ENCODE data around the gene SLC38A8.

The SLC38A8 gene

DNA sequence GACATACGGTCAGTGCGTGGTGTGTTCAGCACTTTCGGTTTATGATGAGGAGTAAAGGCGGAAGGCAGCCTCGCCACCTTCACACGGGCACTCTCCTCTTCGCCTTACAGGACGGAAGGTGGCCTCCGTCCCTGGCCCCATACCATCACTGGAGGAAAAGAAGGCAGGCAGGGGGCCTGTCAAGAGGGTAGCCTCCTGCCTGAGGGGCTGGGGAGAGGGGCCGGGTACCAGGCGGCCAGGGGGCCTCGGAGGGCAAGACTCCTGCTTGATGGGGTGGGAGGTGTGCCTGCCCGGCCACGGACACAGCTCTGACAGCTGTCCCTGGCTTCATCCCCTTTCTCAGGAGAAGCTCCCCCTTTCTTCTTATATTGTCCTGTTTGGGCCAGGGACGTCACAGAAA lies 15.6 kb upstream of the SLC38A8 start:
- Histone ChIP-seq H3K4me1 (ENCODE audit: control insufficient read depth in 1 of 2, insufficient read depth in 2 of 2, low read length in 2 of 2) (peaks cover 0 to 16% of the 10 kb centered on the region in 2 donors), H3K4me3 (ENCODE audit: low read depth in 1 of 2, low read length in 2 of 2) (no peak overlapping the region), H3K9me3 (ENCODE audit: control insufficient read depth in 1 of 2, low read length in 2 of 2) (no peaks in the 10 kb centered on the region), H3K36me3 (ENCODE audit: control insufficient read depth in 1 of 2, insufficient read depth in 2 of 2, low read length in 2 of 2) (peaks cover 67 to 86% of the 10 kb centered on the region in 2 donors), H3K27me3 (ENCODE audit: low read depth, low read length) (no peaks in the 10 kb centered on the region), H3K27ac (ENCODE audit: low read length) (no peak overlapping the region)

DNA sequence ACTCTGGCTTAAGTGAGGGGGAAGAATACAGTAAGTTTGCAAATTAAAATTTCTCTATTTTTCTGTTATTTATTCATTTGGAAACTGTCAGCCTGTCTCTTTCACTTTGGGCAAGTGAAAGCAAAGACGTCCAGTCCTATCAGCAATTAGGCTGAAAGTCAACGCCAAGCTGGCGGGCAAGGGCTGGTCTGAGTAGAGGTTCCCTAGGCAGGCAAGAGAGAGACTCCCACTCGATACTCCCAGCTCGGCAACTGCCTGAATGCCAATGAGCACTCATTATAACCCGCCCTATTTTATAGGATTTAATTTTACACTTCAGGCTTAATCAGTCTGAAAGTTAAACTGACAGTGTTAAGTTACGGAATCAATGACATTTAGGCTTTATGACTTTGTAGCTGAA lies 14.3 kb upstream of the SLC38A8 start:
- Histone ChIP-seq H3K4me3 (ENCODE audit: low read depth in 1 of 2, low read length in 2 of 2) (no peak overlapping the region), H3K9me3 (ENCODE audit: control insufficient read depth in 1 of 2, low read length in 2 of 2) (no peaks in the 10 kb centered on the region), H3K36me3 (ENCODE audit: control insufficient read depth in 1 of 2, insufficient read depth in 2 of 2, low read length in 2 of 2) (peaks cover 60 to 88% of the 10 kb centered on the region in 2 donors), H3K27me3 (ENCODE audit: low read depth, low read length) (no peaks in the 10 kb centered on the region), H3K27ac (ENCODE audit: low read length) (no peak overlapping the region), H3K4me1 (ENCODE audit: control insufficient read depth in 1 of 2, insufficient read depth in 2 of 2, low read length in 2 of 2) (peaks cover 0 to 16% of the 10 kb centered on the region in 2 donors)

DNA sequence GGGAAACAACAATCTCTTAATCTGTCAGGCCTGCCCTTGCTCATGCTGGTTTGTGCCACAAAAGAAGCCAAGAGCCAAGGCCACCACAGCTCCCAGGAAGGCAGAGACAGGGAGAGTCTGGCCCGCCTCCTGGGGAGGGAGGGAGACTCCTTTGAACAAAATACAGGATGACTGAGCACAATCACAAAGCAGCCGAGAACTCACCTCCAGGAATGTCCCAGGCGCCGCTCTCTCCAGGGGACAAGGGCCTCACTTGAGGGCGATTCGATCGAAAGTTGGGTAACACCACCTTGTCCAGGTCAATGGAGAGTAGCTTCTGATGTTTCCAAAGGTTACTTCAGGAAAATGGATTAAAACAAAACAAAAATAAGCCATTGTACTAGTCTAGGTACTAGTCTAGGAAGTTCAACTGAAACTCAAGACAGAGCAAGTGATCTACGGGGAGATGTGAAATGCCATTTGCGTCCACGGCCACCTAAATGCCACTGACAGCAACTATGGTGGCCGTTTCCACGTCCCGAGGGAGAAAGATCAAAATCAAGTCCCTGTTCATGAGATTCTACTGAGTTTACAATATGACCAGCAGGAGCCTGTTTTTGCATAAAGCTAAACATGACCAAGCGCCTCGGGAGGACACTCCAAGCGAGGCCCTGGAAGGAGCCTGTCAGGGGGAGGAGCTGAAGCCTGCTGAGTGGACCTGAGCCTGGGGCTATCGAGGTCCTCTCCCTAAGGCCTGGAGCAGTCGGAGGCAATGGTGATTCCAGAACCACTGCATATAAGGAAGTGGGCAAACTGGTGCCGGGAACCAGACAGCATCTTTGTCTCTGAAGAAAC lies 13.4 kb upstream of the SLC38A8 start:
- peaks cover 53 to 81% of the 10 kb centered on the region in 2 donors for H3K36me3 ChIP-seq (ENCODE audit: control insufficient read depth in 1 of 2, insufficient read depth in 2 of 2, low read length in 2 of 2)
- H3K4me1 ChIP-seq (ENCODE audit: control insufficient read depth in 1 of 2, insufficient read depth in 2 of 2, low read length in 2 of 2): peaks cover 0 to 16% of the 10 kb centered on the region in 2 donors
- H3K4me3 ChIP-seq (ENCODE audit: low read depth in 1 of 2, low read length in 2 of 2): no peak overlapping the region
- H3K27ac ChIP-seq (ENCODE audit: low read length): no peak overlapping the region
- no peaks in the 10 kb centered on the region for H3K9me3 ChIP-seq (ENCODE audit: control insufficient read depth in 1 of 2, low read length in 2 of 2)
- no peaks in the 10 kb centered on the region for H3K27me3 ChIP-seq (ENCODE audit: low read depth, low read length)

DNA sequence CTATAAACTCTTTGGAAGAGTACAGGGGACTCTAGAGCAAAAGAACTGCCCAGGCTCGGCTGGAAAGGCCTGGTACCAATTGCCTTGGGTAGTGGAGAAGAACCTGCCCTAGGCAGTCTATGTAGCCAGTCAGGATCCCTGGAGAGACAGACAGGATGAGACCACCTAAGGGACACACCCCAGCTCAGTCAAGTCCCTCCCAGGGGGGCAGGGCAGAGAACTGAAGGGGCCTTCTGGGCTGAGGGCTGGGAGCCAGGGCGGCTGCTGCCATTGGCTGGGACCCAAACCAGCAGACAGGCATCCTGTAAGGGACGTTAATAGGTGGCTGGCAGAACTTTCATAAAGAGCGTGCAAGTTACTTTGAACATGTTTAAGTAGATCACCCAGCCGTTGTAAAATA lies 12.8 kb upstream of the SLC38A8 start:
- H3K4me1 ChIP-seq (ENCODE audit: control insufficient read depth in 1 of 2, insufficient read depth in 2 of 2, low read length in 2 of 2): peaks cover 0 to 16% of the 10 kb centered on the region in 2 donors
- peaks cover 50 to 79% of the 10 kb centered on the region in 2 donors for H3K36me3 ChIP-seq (ENCODE audit: control insufficient read depth in 1 of 2, insufficient read depth in 2 of 2, low read length in 2 of 2)
- no peak overlapping the region for H3K27ac ChIP-seq (ENCODE audit: low read length)
- no peaks in the 10 kb centered on the region for H3K27me3 ChIP-seq (ENCODE audit: low read depth, low read length)
- H3K9me3 ChIP-seq (ENCODE audit: control insufficient read depth in 1 of 2, low read length in 2 of 2): no peaks in the 10 kb centered on the region
- no peak overlapping the region for H3K4me3 ChIP-seq (ENCODE audit: low read depth in 1 of 2, low read length in 2 of 2)

DNA sequence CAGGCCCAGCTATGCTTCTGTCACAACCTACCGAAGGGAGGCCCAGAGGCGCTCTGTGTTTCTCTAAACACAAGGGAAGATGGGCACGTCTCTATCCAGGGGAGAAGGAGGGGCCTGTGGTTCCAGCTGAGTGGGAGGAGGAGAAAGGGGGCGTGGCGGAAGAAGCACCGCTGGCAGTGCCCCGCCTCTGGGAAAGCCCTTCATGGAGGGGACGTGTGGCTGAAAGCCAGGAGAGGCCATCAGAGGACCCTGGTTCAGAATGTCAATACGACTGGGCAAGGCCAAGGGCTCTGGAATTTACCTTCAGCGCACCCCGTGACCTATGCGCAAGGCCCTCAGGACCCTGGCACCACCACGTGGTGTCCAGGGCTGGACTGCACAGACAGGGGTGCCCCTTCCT lies 12.3 kb upstream of the SLC38A8 start:
- Histone ChIP-seq H3K4me1 (ENCODE audit: control insufficient read depth in 1 of 2, insufficient read depth in 2 of 2, low read length in 2 of 2) (peaks cover 0 to 16% of the 10 kb centered on the region in 2 donors), H3K4me3 (ENCODE audit: low read depth in 1 of 2, low read length in 2 of 2) (no peak overlapping the region), H3K27ac (ENCODE audit: low read length) (no peak overlapping the region), H3K9me3 (ENCODE audit: control insufficient read depth in 1 of 2, low read length in 2 of 2) (no peaks in the 10 kb centered on the region), H3K27me3 (ENCODE audit: low read depth, low read length) (no peaks in the 10 kb centered on the region), H3K36me3 (ENCODE audit: control insufficient read depth in 1 of 2, insufficient read depth in 2 of 2, low read length in 2 of 2) (peaks cover 46 to 79% of the 10 kb centered on the region in 2 donors)

DNA sequence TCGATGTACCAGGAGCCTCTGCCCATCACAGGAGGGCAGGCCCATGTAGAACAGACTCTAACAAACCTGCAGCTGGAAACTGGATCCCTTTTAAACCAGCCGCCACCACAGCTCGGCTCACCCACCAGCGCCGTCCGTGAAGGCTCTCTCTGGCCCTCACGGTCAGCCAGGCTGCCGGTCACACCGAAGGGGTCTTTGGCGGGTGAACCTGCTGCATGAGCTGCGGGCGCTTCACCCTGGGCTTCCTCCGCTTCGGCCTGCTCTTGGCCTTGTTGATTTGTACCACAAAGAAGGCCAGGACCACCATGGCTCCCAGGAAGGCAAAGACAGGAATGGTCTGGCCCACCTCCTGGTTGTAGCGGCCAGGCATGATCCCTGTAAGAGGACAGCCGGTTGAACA lies 11.7 kb upstream of the SLC38A8 start:
- Histone ChIP-seq H3K4me3 (ENCODE audit: low read depth in 1 of 2, low read length in 2 of 2) (no peak overlapping the region), H3K27me3 (ENCODE audit: low read depth, low read length) (no peaks in the 10 kb centered on the region), H3K27ac (ENCODE audit: low read length) (no peak overlapping the region), H3K36me3 (ENCODE audit: control insufficient read depth in 1 of 2, insufficient read depth in 2 of 2, low read length in 2 of 2) (peaks cover 43 to 78% of the 10 kb centered on the region in 2 donors), H3K9me3 (ENCODE audit: control insufficient read depth in 1 of 2, low read length in 2 of 2) (no peaks in the 10 kb centered on the region), H3K4me1 (ENCODE audit: control insufficient read depth in 1 of 2, insufficient read depth in 2 of 2, low read length in 2 of 2) (peaks cover 0 to 16% of the 10 kb centered on the region in 2 donors)

DNA sequence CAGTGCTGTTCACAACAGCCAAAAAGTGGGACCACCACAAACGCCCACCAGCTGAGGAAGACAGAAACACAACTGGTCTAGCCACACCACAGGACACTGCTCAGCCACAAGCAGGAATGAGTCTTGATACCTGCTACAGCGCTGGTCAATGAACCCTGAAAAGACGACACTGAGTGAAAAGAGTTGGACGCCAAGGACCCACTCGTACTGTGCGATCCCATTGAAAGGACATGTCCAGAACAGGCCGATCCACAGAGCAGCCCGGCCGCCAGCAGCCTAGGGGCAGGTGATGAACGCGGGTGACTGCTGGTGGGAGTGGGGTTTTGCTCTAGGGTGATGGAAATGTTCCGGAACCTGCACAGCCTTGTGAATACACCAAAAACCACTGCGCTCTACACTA lies 10.6 kb upstream of the SLC38A8 start:
- Histone ChIP-seq H3K4me1 (ENCODE audit: control insufficient read depth in 1 of 2, insufficient read depth in 2 of 2, low read length in 2 of 2) (peaks cover 0 to 16% of the 10 kb centered on the region in 2 donors), H3K9me3 (ENCODE audit: control insufficient read depth in 1 of 2, low read length in 2 of 2) (no peaks in the 10 kb centered on the region), H3K27ac (ENCODE audit: low read length) (no peak overlapping the region), H3K4me3 (ENCODE audit: low read depth in 1 of 2, low read length in 2 of 2) (no peak overlapping the region), H3K27me3 (ENCODE audit: low read depth, low read length) (no peaks in the 10 kb centered on the region), H3K36me3 (ENCODE audit: control insufficient read depth in 1 of 2, insufficient read depth in 2 of 2, low read length in 2 of 2) (peaks cover 32 to 67% of the 10 kb centered on the region in 2 donors)

DNA sequence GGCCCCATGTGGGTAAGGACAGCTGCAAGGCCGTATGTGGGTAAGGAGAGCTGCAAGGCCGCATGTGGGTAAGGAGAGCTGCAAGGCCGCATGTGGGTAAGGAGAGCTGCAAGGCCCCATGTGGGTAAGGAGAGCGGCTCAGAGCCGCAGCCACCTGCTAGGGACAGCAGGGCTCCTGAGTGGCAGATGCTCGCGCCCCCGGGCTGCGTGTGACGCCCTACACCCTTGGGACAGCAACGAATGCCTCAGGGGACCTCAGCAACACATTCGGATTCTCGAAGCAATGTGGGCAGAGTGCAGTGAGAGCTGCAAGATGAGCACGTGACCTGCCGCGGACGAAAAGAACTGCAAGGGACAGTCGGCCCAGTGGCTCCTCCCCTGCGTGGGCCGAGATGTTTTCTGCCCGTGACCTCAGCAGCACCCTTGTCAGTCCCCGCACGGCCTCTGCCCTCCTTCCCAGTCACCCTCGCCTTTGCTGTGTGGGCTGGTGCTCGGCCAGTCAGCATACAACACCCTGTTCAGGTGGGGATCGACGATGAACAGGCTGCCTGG lies 9.6 kb upstream of the SLC38A8 start:
- H3K27me3 ChIP-seq (ENCODE audit: low read depth, low read length): no peaks in the 10 kb centered on the region
- H3K27ac ChIP-seq (ENCODE audit: low read length): no peak overlapping the region
- H3K9me3 ChIP-seq (ENCODE audit: control insufficient read depth in 1 of 2, low read length in 2 of 2): no peaks in the 10 kb centered on the region
- peaks cover 23 to 63% of the 10 kb centered on the region in 2 donors for H3K36me3 ChIP-seq (ENCODE audit: control insufficient read depth in 1 of 2, insufficient read depth in 2 of 2, low read length in 2 of 2)
- peaks cover 0 to 16% of the 10 kb centered on the region in 2 donors for H3K4me1 ChIP-seq (ENCODE audit: control insufficient read depth in 1 of 2, insufficient read depth in 2 of 2, low read length in 2 of 2)
- no peak overlapping the region for H3K4me3 ChIP-seq (ENCODE audit: low read depth in 1 of 2, low read length in 2 of 2)

DNA sequence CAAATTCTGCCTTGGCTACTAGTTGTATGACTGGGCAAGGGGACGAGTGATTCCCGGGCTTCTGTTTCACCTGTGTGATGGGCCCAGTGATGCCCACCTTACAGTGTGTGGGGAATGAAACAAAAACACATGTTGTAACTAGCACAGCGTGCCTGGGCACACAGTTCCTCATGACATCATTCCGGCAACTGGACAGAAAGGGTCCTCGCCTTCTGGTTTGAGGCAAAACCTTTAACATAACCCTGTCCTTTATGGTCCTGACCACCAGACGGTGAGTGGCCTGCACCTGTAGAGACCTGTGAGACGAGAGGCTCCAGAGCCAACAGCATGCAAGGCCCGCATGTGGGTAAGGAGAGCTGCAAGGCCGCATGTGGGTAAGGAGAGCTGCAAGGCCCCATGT lies 7.7 kb upstream of the SLC38A8 start:
- Histone ChIP-seq H3K4me3 (ENCODE audit: low read depth in 1 of 2, low read length in 2 of 2) (no peak overlapping the region), H3K36me3 (ENCODE audit: control insufficient read depth in 1 of 2, insufficient read depth in 2 of 2, low read length in 2 of 2) (peaks cover 8 to 53% of the 10 kb centered on the region in 2 donors)

DNA sequence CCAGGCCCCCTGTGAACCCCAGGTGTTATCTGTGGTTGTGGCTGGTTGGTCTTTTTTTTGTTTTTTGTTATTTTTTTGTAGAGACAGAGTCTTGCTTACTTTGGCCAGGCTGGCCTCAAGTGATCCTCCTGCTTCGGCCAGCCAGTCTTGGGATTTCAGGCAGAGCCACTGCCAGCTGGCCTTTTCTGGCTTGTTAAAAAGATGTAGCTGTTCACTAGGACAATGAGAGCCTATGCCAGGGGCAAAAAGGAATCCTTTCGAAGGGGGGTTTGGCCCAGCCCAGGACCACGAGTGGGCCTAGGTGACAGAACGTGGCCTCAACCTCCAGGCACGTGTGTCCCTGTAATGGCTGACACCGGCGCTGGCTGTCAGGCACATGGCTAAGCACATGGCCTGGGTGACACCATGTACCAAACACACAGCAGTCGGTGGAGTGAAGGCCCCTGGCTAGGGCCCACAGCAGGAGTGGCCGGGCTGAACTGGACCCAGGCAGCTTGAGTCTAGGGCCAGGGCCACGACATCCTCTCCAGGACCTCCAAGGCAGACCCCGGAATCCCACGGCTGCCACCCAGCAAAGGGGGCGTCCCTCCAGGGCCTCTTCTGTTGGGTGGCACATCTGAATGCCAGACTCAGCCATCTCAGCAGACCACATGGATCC lies 6.9 kb upstream of the SLC38A8 start:
- Histone ChIP-seq H3K4me1 (ENCODE audit: control insufficient read depth in 1 of 2, insufficient read depth in 2 of 2, low read length in 2 of 2) (peaks cover 0 to 1% of the 10 kb centered on the region in 2 donors), H3K36me3 (ENCODE audit: control insufficient read depth in 1 of 2, insufficient read depth in 2 of 2, low read length in 2 of 2) (peaks cover 8 to 47% of the 10 kb centered on the region in 2 donors), H3K9me3 (ENCODE audit: control insufficient read depth in 1 of 2, low read length in 2 of 2) (no peaks in the 10 kb centered on the region), H3K4me3 (ENCODE audit: low read depth in 1 of 2, low read length in 2 of 2) (no peak overlapping the region), H3K27me3 (ENCODE audit: low read depth, low read length) (no peaks in the 10 kb centered on the region), H3K27ac (ENCODE audit: low read length) (no peak overlapping the region)

More for the DNA sequence above, 7.7 kb upstream of the SLC38A8 start:
- H3K27me3 ChIP-seq (ENCODE audit: low read depth, low read length): no peaks in the 10 kb centered on the region
- H3K27ac ChIP-seq (ENCODE audit: low read length): no peak overlapping the region
- no peaks in the 10 kb centered on the region for H3K9me3 ChIP-seq (ENCODE audit: control insufficient read depth in 1 of 2, low read length in 2 of 2)
- peaks cover 0 to 9% of the 10 kb centered on the region in 2 donors for H3K4me1 ChIP-seq (ENCODE audit: control insufficient read depth in 1 of 2, insufficient read depth in 2 of 2, low read length in 2 of 2)

DNA sequence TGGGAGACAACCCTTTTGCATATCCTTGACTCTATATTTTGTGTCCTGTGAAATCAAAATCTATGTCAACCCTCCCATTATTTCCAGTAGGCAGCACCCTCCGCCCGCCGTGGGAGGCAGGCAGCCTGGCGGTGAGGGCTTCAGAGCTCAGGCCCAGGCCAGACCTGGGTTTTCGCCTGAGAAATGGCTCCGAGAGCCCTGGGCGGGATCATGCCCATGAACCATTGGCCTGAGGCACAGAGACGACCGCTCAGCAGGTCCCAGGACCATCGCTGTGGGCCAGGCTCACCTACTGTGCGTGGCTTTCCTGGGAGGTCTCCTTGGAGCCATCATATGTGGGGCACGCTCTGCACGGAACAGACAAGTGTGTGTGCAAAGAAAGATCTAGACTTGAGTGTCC lies 6.3 kb upstream of the SLC38A8 start:
- Histone ChIP-seq H3K4me1 (ENCODE audit: control insufficient read depth in 1 of 2, insufficient read depth in 2 of 2, low read length in 2 of 2) (no peaks in the 10 kb centered on the region), H3K4me3 (ENCODE audit: low read depth in 1 of 2, low read length in 2 of 2) (no peak overlapping the region), H3K9me3 (ENCODE audit: control insufficient read depth in 1 of 2, low read length in 2 of 2) (no peaks in the 10 kb centered on the region), H3K36me3 (ENCODE audit: control insufficient read depth in 1 of 2, insufficient read depth in 2 of 2, low read length in 2 of 2) (peaks cover 5 to 41% of the 10 kb centered on the region in 2 donors), H3K27ac (ENCODE audit: low read length) (no peak overlapping the region), H3K27me3 (ENCODE audit: low read depth, low read length) (peaks cover under 1% of the 10 kb centered on the region)
